Kidney epithelial cell (primary cell): ENCODE results near the gene HSD17B10. TPM values are rescaled to one million over a fixed set of nuclear protein-coding genes. Genes with fewer than 3 reads are reported as not detected.

Source experiments
- DNase-seq: peaks from one replicate; pipeline ENCODE4 v3.0.0-alpha.2; 2010; ENCODE audit warnings: low read depth
- H3K27me3 ChIP-seq: 2 replicates; pipeline ENCODE4 v1.6.0; 2011; ENCODE audit warnings: low read length; ENCODE audit not compliant: control insufficient read depth, insufficient read depth
- H3K36me3 ChIP-seq: 2 replicates; pipeline ENCODE4 v1.5.1; 2011; ENCODE audit warnings: low read length; ENCODE audit not compliant: control insufficient read depth, insufficient read depth
- H3K4me3 ChIP-seq: 2 replicates; pipeline ENCODE4 v1.5.1; 2011; ENCODE audit warnings: low read depth, mild to moderate bottlenecking, control low read depth, low read length
- CTCF ChIP-seq: IDR thresholded peaks from 2 replicates; pipeline ENCODE4 v1.5.1; 2011; ENCODE audit warnings: mild to moderate bottlenecking, moderate library complexity, low read length, control low read depth, inconsistent platforms; ENCODE audit not compliant: insufficient read depth, poor library complexity, severe bottlenecking
- total RNA-seq: library from RNA; depleted of rRNA; stranded (reverse); fragments of >200 nt; gene quantifications from 2 replicates; pipeline ENCODE4 v1.2.3, GENCODE V29; 2015

HSD17B10 gene
- total RNA-seq, 1 donor from 2014 or later: 97.4 TPM

GRCh38 chrX:53440621-53441517 is 6.7 kb upstream of the HSD17B10 start:
- peak overlapping the region; percentile 45 for H3K4me3 ChIP-seq

GRCh38 chrX:53440101-53440500 is 5.9 kb upstream of the HSD17B10 start:
- Histone ChIP-seq H3K36me3 (no peaks in the 10 kb centered on the region), H3K4me3 (no peak overlapping the region), H3K27me3 (peaks cover 6% of the 10 kb centered on the region)
- no peak for TF ChIP-seq CTCF
- no peak for DNase-seq

More at GRCh38 chrX:53440621-53441517, 6.7 kb upstream of the HSD17B10 start:
- DNase-seq: no peak
- peaks cover 5% of the 10 kb centered on the region for H3K27me3 ChIP-seq
- no peak for TF ChIP-seq CTCF
- H3K36me3 ChIP-seq: no peaks in the 10 kb centered on the region

GRCh38 chrX:53438832-53439230 is 4.7 kb upstream of the HSD17B10 start:
- Histone ChIP-seq H3K36me3 (no peaks in the 10 kb centered on the region), H3K4me3 (no peak overlapping the region), H3K27me3 (peaks cover 9% of the 10 kb centered on the region)
- no peak for TF ChIP-seq CTCF
- DNase-seq: no peak

GRCh38 chrX:53438174-53438831 is 4.1 kb upstream of the HSD17B10 start:
- no peak overlapping the region for H3K4me3 ChIP-seq
- TF ChIP-seq CTCF: no peak
- no peak for DNase-seq
- H3K36me3 ChIP-seq: no peaks in the 10 kb centered on the region
- H3K27me3 ChIP-seq: peaks cover 9% of the 10 kb centered on the region

- TF ChIP-seq CTCF: no peak
- DNase-seq: no peak
- Histone ChIP-seq H3K36me3 (no peaks in the 10 kb centered on the region), H3K27me3 (peaks cover 9% of the 10 kb centered on the region), H3K4me3 (no peak overlapping the region)
Observed at GRCh38 chrX:53437206-53437605, 3.0 kb upstream of the HSD17B10 start.

GRCh38 chrX:53435997-53436396 is 1.8 kb upstream of the HSD17B10 start:
- H3K27me3 ChIP-seq: peaks cover 3% of the 10 kb centered on the region
- H3K4me3 ChIP-seq: no peak overlapping the region
- TF ChIP-seq CTCF: peak; percentile 88
- no peaks in the 10 kb centered on the region for H3K36me3 ChIP-seq
- no peak for DNase-seq
